Activated CD8-positive, alpha-beta memory T cell treated with anti-CD3 and anti-CD28 coated beads, Interleukin-2, amount 50 U/mL, for 1 hour (primary cell): Measurements from ENCODE around the gene PARM1.
"Not testable (repeated sequence)": the region's sequence is repeated elsewhere in the genome, so short reads cannot be mapped to it uniquely, and the experiment has no call there.

Source experiments
- DNase-seq: peaks from one replicate; pipeline ENCODE4 v3.0.0-alpha.2; 2020; ENCODE audit errors: extremely low read depth

PARM1 gene

GRCh38 chr4:74983253-74983635 is 50.3 kb downstream of the PARM1 start:
- no peak for DNase-seq

DNA sequence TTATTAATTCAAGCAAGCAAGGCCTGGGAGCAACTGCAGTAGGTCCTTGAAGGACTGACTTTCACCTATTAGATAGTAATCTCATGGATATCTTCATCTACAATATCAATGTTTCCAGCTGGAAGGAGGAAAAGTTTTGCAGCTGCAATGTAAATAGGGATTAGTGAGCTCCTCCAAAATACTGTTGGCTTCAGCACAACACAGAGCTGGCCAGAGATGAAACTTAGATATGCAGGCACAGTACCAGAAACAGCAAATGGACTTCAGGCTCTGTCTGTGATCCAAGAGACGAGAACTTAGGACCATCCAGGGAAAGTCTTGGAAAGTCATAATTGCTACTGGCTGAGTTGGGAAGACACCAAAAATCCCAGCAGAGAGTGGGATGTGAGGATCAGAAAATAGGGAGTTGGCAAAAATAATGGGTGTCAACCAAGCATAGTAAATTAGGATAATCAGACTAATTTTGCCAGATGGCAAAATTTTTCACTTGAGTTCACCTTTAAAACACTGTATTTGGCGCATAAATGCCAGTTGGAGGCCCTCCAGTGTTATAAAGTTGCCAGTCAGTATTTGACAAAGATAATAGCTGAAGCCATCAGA is 57.5 kb downstream of the PARM1 start:
- no peak for DNase-seq

GRCh38 chr4:74994436-74994835 is 61.5 kb downstream of the PARM1 start:
- not testable (repeated sequence) for DNase-seq

DNA sequence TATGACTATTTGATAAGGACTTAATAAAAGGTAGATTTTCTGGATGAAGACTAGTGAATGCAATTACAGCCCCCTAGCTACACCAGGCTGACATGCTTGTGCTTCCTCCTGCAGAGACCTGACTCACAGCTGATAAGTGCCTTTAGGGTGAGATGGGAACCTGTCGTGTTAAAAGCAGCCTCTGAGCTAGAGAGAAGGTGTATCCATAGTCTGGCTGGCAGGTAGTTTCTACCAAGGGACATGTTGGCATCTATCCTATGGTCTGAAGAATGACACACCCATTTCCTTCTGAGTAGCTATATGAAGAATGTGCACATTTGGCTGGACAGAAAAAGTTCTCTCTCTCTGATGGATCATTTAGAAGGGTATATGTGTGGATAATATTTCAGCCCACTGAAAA is 64.1 kb downstream of the PARM1 start:
- DNase-seq, result no peak

DNA sequence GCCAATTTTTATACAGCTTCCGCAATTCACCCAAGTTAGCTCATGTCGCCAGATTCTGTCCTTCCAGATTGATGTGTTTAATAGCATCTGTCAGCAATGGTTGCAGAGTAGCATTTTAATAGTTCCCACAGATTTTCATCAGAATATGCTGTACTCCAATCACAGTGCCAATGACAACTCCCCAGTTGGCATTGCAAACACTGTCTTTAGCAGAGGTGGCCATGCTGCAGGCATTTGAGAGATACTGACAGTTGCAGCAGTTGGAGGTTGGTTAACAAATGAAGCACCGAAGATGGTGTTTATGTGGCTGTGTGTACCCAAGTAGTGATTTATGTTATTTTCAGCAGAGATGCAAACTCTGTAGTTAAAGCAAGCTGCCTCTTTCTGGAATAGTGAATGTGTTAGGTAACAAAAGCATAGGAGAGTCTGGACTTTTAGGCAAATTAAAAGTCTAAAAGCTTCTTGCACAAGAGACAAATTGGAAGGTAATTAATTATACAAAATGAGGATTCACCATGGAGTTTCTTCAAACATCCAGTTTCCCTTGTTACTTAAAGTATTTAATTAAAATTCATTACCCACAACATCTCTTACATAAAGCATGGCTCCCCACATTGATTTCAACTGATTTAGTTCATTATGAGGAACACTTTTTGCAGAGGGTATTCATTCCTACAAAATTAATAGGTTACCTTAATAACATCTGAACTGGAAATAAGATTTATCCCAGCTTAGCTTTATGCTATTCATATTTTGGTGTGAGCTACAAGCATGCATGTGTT is 65.2 kb downstream of the PARM1 start:
- DNase-seq, result no peak

- no peak for DNase-seq
Observed at GRCh38 chr4:74999714-75000309, 66.9 kb downstream of the PARM1 start.

DNA sequence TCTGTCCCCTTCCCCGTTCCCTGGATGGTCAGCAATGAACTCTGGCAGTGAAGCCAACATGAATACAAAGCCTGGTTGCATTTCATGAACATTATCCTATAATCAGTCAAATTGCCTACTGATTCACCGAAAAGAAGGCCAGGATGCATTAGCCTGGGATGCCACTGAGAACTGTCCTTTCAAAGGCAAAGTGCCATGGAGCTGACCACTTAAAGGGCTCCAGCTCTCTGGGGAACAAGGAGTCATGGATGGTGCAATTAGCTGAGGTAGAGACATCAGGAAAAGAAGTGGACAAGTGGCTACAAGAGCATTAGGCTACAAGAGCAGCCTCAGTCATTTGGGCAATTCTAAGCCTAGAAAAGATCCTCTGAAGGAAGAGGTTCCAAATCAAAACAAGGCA is 69.0 kb downstream of the PARM1 start:
- no peak for DNase-seq

DNA sequence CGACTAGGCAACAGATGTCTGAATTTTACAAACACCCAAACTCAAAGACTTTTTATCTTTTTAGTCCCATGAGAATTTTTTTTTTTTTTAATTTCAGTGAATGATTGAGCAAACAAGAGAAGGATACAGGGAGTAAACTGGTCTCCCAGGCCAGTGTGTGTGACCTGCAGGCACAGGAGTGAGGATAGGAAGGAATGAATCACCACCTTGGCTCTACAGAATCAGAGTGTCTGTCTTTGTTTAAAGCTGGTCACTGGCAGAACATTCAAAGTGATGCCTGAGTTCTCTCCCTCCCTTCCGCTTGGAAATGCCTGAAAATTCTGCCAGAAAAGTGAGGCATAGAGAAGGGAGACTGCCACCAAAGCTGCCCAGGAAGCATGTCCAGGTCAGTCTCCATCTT is 69.5 kb downstream of the PARM1 start:
- DNase-seq, result no peak

GRCh38 chr4:75003979-75004378 is 71.1 kb downstream of the PARM1 start:
- DNase-seq, result no peak

DNA sequence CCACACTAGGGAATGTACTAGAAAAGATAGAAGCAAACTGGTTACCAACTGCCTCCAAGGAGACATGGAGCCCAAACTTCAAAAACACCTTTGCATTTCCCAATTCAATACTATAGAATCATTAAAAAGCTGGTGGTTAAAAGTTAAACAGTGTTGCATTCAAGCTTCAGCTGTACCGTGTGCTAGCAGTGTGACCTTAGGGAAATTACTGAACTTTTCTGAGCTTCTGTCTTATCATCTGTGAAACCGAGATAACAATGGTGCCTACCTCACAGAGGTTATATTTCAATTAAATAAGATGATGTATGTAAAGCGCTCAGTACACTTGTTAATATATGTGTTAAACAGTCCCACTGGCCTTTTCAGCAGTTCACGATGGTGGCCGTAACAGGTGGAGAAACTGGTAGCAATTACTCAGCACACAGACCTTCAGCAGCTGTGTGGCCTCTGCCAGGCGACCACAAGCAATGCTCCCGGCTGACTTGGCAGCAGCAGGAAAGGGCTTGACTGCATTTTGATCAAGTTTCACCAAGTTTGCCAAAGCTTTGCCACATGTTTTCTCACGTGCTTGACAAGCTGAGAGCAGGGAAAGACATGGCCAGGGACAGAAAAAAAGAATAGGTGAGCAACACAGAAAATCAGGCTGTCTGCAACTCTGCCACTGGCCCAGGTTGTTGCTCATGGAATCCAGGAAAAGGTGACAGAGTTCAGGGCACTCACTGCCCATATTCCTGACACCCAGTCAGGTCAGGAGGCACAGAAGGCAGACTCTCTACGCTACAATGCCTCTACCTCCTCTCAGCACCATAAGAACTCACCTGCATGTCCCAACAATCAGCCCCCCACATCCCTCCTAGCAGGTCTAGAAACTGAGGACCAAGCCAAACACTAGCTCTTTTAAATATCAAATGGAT is 72.1 kb downstream of the PARM1 start:
- no peak for DNase-seq

DNA sequence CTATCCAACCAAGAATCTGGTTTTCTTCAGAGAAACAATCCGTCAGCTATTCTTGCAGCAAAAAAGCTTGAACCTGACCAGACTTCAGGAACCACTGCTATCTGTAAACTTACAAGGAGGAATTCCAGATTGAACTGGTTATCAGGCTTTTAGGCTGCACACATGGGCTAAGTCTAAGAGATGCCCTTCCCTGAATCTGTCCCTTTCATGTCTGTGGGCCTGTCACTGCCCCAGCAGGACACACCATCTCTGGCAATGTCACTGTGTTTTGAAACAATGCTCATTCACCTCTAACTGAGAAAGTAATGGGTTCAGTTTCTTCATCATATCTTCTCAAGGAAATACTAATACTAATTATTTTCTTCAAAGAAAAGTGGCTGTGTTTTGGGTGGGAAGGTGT is 72.8 kb downstream of the PARM1 start:
- no peak for DNase-seq

GRCh38 chr4:75007891-75008290 is 75.0 kb downstream of the PARM1 start:
- no peak for DNase-seq

GRCh38 chr4:75009138-75009537 is 76.2 kb downstream of the PARM1 start:
- no peak for DNase-seq

- no peak for DNase-seq
Observed at GRCh38 chr4:75011131-75011795, 78.3 kb downstream of the PARM1 start.

DNA sequence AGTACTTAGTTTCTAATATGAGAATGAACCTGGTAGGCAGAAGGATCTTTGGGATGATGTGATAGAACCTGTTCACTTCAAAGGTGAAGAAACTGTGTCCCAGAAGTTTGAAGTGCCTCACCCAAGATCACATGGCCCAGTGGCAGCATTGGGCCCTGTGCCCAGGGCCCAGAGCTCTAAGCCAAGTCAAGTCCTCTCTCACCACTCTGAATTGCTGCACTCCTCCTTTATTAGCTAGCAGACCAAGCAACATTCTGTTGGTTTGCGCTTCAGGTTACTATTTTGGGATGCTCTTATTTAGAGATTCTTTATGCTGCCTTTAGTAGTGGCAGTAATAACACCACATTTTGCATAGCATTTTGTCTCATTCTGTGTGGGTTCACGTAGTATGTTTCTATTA is 82.7 kb downstream of the PARM1 start:
- DNase-seq, result no peak

- DNase-seq, result no peak
Observed at GRCh38 chr4:75016472-75016871, 83.6 kb downstream of the PARM1 start.

- DNase-seq, result no peak
Observed at GRCh38 chr4:75018811-75019479, 86.0 kb downstream of the PARM1 start.

GRCh38 chr4:75025431-75025830 is 92.5 kb downstream of the PARM1 start:
- no peak for DNase-seq

- no peak for DNase-seq
Observed at GRCh38 chr4:75028196-75028854, 95.4 kb downstream of the PARM1 start.

DNA sequence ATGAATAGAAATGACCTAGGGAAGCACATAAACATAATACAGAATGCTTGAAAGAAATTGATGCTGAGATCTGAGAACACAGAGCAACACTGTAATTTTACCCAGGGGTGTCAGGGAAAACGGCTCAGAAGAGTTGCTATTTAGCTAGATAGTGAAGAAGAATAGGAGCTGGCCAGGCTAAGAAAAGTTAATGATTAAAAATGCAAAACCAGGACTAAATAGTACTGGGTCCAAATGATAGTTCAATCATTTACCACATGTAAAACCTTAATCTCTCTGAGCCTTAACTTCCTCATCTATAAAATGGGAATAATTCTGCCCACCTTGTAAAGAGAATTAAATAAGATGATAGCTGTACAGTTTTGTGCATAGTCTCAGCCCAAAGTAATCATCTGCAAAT is 97.1 kb downstream of the PARM1 start:
- no peak for DNase-seq
